Adipose tissue (tissue), 3 donors: ENCODE data around the gene APOA5. TPM values are rescaled to one million over a fixed set of nuclear protein-coding genes. Genes with fewer than 3 reads are reported as not detected.
"Not testable (repeated sequence)": the region's sequence is repeated elsewhere in the genome, so short reads cannot be mapped to it uniquely, and the experiment has no call there.

ENCODE experiments used
- H3K27ac ChIP-seq: one replicate; pipeline ENCODE4 v1.5.1; 2013; ENCODE audit warnings: low read depth, low read length
- WGBS, 3 donors: extraction: QIAGEN DNeasy Blood & Tissue Kit; methylation state at CpG; one replicate each; pipeline ENCODE4 v1.1.7; 2013; 5-methylcytosine and 5-hydroxymethylcytosine counted together
- polyA plus RNA-seq, 3 donors: library from polyadenylated mRNA; stranded (reverse); fragments of 200-250 nt; gene quantifications; one replicate each; pipeline ENCODE4 v1.2.3, GENCODE V29; 2013
- donor health status: healthy with polysubstance abuse.
- donor health status: Bipolar disorder and iron deficiency.
- donor health status: healthy.

Gene APOA5, protein sequence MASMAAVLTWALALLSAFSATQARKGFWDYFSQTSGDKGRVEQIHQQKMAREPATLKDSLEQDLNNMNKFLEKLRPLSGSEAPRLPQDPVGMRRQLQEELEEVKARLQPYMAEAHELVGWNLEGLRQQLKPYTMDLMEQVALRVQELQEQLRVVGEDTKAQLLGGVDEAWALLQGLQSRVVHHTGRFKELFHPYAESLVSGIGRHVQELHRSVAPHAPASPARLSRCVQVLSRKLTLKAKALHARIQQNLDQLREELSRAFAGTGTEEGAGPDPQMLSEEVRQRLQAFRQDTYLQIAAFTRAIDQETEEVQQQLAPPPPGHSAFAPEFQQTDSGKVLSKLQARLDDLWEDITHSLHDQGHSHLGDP
- 1 to 10 TPM in 1 of 3 donors, not detected in 2; 4.7 TPM for polyA plus RNA-seq

DNA sequence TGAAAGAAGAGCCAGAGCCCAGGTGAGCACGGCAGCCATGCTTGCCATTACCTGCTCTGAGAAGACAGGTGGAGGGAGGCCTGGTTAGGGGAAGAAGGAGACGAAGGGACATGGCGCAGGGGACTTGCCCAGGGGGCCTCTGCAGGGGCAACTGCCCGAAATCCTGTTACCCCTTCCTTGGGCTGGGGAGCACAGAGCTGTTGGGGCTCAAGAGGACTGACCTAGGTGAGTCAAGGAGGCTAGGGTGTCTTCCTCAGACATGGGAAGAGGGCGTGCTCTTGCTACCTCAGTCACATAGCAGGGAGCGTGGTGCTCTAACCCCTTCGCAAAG is at the start of gene APOA5:
TSS of gene APOA5 (minus strand) at position 67 of the 331 bp plus-strand sequence. CDS start at position 48, 19 bp downstream.
- WGBS, 3 donors, result 88 to 93% (median 90%) methylated on average over 7 of the region's 7 CpGs
- no peak within 1 kb of the TSS for H3K27ac ChIP-seq

DNA sequence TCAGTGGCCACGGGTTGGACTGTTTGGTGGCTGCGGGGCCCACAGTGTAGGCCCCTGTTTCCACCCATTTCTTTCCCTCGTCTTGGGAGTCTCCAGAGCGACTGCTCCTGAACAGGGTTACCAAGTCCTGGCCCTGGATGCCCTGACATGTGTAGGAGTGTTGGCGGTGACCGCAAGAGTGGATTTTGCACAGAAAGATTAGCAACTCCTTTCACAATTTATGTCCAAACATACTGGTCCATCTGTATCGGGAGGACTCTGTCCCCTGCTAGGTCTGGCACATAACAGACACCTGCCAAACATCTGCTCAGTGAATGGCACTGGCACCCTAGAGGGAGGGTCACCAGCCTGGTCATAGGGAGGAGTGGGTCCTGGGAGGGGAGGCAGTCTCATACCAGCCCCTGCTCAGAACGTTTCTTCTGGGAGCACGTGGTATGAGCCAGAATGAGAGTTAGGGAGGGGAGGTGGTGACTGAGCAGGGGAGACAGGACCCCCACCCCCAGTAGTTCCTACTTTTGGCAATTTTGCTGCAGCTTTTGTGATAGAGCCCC is 49.1 kb upstream of the APOA5 start:
- H3K27ac ChIP-seq, result no peak overlapping the region
- whole genome bisulfite sequencing, 3 donors, result 73 to 79% (median 75%) methylated on average over 9 of the region's 9 CpGs

DNA sequence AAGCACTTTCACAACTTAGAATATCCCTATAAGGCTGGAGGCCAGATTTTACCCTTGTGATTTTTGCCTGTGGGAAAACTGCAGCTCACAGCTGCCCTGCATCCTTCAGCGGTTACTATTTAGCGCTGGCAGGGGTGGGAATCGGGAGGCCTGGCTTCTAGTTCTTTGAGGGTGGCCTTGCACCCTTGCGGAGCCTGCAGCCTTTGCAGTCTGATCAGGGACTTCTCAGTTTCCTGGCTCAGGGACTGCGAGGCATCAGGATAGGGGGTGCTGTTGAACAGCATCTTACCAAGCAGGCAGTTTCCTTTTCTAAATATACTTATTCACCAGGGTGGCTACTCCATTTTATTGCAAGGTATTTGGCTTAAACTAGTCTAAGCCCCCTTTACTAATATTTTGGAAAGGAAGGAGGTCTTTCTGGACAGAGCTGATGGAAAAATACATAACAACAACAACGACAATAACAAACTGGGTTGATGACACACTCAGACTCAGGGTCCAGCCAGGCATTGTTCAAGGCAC is 48.6 kb upstream of the APOA5 start:
- no peak overlapping the region for H3K27ac ChIP-seq
- WGBS, 3 donors, result 33 to 66% (median 51%) methylated on average over 6 of the region's 6 CpGs

DNA sequence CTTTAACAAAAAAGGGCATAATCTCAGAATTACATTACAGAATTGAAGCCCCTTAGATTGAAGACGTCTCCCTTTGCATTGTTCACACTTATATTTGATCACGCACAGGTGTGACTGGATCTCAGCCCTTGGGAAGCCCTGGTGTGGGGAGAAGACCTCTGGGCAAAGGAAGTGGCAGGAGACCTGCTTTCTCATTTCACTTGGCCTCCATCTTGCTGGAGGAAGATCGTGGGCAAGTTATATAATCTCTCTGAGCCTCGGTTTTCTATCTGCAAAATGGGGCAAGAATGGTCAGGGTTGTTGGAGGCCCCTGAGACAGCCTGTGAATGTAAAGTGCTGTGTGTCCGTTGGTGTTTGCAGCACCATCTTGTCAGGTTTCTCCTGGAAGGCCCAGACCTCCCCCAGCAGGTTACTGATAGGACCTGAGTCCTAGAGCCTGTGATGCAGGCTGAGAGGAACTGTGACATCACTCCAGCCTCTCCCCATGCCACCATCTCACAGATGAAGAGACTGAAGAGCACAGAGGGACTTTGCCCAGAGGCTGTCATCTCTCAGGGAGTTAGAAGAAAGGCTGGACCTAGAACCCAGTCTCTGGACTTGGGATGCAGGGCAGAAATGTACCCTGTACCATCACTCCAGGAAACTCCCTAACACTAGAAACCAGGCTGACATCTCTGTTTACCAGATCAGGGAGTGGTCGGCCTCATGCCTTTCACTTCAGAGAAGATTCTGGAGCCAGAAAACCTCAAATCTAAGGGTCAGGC is 46.8 kb upstream of the APOA5 start:
- WGBS, 3 donors, result 89 to 90% (median 89%) methylated on average over 6 of the region's 6 CpGs
- no peak overlapping the region for H3K27ac ChIP-seq

DNA sequence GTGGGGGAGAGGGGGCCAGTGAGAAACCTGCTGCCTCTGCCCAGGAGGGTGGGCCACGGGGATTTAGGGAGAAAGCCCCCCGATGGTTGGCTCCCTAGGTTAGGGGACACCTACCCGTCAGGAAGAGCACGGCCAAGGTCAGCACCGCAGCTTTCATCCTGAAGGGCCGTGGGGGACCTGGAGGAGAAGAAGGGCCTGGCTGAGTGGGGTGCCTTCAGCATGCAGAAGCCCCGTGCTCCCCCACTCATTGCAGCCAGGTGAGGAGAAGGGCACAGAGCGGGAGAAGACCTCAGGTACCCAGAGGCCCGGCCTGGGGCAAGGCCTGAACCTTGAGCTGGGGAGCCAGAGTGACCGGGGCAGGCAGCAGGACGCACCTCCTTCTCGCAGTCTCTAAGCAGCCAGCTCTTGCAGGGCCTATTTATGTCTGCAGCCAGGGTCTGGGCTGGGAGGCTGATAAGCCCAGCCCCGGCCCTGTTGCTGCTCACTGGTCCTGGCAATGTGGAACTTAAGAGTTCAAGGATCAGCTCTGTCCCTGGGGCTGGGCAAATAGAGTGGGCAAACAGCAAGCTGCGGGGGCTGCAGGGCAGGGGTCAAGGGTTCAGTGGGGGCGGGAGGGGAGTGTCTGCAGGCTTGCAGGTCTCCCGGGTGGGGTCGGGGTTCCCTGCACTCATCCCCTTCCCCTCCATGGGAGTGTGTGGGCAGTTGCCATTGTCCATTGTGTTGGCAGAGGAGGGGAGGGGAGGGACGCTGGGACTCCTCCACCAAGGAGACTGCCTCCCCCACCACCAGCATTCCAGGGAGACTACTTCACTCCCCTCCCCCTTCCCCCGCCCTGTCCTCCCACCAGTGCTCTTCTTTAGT is 45.8 kb upstream of the APOA5 start, which contains the start of gene APOA1:
TSS of gene APOA1 (minus strand) at position 392 of the 861 bp plus-strand sequence. CDS start at position 157, 235 bp downstream.
- H3K27ac ChIP-seq, result no peak within 1 kb of the TSS
- 75 to 80% (median 76%) methylated on average over 18 to 19 of the region's 19 CpGs for WGBS, 3 donors

DNA sequence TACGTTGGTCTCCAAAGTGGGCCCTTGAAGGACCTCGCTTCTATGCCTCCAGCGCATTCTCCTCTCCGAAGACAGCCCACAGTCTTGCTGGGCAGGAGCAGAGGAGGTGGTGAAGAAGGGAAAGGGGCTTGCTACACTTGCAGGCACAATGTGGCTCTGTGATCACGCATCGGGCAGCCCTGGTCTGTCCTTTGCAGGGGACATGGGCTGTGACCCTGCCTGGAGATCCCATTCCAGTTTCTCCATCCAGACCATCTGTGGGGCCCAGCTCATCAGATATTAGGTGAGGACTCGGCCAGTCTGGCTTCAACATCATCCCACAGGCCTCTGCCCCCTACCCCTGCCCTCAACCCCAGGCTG is 44.9 kb upstream of the APOA5 start:
- WGBS, 3 donors, result 85 to 92% (median 91%) methylated on average over 7 of the region's 7 CpGs
- H3K27ac ChIP-seq, result no peak overlapping the region

DNA sequence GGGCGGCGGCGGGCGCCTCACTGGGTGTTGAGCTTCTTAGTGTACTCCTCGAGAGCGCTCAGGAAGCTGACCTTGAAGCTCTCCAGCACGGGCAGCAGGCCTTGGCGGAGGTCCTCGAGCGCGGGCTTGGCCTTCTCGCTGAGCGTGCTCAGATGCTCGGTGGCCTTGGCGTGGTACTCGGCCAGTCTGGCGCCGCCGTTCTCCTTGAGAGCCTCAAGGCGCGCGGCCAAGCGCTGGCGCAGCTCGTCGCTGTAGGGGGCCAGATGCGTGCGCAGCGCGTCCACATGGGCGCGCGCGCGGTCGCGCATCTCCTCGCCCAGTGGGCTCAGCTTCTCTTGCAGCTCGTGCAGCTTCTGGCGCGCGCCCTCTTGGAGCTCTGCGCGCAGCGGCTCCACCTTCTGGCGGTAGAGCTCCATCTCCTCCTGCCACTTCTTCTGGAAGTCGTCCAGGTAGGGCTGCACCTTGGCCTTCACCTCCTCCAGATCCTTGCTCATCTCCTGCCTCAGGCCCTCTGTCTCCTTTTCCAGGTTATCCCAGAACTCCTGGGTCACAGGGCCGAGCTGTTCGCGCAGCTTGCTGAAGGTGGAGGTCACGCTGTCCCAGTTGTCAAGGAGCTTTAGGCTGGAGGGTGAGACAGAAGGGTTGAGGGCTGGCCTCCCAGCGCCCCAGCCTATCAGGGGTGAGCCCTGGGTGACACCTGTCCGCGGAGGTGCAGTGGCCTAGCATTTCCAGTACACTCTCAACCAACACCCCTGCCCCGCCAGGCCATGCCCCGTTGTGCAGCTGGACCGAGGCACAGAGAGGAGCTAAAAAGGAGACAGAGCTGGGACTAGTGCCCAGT is 44.3 kb upstream of the APOA5 start:
- WGBS, 3 donors, result 12% methylated on average over 57 of the region's 57 CpGs
- H3K27ac ChIP-seq, result no peak overlapping the region

DNA sequence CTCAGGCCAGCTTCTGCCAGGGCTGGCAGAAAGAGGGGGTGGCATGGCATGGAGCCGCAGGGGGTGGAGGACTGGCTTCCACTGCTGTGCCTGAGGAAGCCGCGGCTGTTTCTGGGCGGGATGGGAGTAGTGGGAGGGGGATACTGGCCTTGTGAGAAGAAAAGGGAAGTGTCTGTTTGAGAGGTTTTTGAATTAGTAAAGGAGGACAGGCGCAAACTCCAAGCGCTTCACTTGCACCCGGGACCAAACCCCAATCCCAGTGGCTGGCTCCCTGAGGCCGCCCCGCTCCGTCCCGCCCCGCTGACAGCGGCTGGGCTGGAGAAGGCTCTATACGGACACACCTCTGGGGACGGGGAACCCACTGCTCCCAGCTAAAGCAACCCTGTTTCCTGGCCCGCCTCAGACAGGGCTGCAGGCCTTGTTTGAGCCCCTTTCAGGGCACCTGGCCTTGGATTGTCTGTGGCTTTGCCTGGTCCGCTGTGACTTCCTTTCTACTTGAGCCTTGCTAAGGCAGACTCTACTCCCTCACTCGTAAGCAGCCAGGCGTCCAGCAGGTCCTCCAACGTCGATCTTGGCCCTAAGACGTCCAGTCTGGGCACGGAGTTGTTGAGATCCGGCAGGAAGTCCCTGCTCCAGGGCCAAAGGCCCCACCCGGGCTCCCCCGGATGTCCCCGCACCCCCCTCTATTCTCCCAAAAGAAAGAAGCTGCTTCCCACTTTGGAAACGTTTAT is 43.5 kb upstream of the APOA5 start:
- no peak overlapping the region for H3K27ac ChIP-seq
- 26 to 54% (median 32%) methylated on average over 28 of the region's 28 CpGs for WGBS, 3 donors

DNA sequence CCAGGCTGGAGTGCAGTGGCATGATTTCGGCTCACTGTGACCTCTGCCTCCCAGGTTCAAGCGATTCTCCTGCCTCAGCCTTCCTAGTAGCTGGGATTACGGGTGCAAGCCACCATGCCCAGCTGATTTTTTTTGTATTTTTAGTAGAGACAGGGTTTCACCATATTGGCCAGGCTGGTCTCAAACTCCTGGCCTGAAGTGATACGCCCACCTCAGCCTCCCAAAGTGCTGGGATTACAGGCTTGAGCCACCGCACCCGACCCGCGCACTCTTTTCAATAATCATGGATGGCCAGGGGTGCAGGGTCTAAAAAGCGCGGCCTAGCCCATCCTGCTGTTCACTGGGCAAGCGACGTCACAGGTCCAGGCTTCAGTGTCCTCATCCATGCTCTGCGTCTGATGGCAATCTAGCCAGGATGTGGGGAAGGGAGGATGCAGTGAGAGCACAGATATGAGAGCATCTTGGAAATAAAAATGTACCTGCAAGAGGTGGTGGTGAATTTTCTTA is 42.9 kb upstream of the APOA5 start:
- WGBS, 3 donors, result 75 to 85% (median 75%) methylated on average over 13 of the region's 13 CpGs
- not testable (repeated sequence) for H3K27ac ChIP-seq

DNA sequence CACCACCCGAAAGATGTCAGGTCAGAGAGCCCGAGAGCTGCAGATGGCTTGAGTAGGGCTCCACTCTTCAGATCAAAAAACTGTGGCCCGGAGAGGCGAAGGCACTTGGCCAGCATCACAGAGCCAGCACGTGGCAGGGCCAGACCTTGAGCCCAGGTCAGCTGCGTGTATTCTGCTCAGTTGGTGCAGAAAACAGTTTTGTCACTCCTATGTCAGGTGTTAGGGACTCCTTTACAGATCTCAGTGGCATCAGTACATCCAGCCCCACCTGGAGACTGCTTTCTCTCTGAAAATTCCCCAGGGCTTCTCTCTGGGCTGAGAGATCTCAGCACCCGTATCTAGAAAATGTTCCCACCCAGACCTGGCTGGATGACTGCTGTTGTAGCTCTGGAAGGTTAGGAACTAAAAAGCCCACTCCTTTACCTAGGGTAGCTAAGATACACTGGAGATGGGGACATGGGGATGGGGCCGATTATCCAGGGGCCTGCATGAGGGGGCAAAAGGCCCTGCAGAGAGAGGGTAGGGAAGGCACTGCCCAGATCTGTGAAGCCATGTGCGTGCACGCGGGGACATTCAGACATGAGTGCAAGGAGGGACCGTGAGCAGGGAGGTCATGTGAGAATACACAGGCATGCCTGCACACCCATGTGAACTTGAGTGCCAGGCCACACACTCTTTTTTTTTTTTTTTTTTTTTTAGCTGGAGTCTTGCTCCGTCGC is 42.3 kb upstream of the APOA5 start:
- 71 to 95% (median 91%) methylated on average over 12 to 14 of the region's 14 CpGs for WGBS, 3 donors
- H3K27ac ChIP-seq, result no peak overlapping the region

DNA sequence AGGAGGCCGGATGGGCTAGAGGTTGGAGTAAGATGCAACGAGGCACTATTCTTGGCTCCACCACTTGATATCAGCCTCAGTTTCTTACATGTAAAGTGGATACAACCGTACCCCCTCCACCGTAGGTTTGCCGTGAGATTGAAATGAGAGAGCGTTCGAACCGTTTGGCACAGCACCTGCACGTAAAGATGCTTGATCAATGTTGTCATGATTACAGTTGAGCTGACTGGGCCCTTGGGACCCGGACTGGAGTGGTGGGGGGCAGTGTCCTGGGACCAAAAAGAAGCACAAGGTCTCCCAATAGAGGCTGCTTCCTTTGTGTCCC is 41.8 kb upstream of the APOA5 start:
- WGBS, 3 donors, result 93 to 95% (median 94%) methylated on average over 10 of the region's 10 CpGs
- H3K27ac ChIP-seq, result no peak overlapping the region

DNA sequence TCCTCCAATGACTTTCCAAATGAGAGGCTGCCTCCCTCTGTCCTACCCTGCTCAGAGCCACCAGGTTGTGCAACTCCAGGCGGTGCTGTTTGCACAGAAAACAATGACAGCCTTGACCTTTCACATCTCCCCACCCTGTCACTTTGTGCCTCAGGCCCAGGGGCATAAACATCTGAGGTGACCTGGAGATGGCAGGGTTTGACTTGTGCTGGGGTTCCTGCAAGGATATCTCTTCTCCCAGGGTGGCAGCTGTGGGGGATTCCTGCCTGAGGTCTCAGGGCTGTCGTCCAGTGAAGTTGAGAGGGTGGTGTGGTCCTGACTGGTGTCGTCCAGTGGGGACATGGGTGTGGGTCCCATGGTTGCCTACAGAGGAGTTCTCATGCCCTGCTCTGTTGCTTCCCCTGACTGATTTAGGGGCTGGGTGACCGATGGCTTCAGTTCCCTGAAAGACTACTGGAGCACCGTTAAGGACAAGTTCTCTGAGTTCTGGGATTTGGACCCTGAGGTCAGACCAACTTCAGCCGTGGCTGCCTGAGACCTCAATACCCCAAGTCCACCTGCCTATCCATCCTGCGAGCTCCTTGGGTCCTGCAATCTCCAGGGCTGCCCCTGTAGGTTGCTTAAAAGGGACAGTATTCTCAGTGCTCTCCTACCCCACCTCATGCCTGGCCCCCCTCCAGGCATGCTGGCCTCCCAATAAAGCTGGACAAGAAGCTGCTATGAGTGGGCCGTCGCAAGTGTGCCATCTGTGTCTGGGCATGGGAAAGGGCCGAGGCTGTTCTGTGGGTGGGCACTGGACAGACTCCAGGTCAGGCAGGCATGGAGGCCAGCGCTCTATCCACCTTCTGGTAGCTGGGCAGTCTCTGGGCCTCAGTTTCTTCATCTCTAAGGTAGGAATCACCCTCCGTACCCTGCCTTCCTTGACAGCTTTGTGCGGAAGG is 40.9 kb upstream of the APOA5 start:
- H3K27ac ChIP-seq, result no peak overlapping the region
- 80 to 83% (median 82%) methylated on average over 12 to 13 of the region's 13 CpGs for WGBS, 3 donors

DNA sequence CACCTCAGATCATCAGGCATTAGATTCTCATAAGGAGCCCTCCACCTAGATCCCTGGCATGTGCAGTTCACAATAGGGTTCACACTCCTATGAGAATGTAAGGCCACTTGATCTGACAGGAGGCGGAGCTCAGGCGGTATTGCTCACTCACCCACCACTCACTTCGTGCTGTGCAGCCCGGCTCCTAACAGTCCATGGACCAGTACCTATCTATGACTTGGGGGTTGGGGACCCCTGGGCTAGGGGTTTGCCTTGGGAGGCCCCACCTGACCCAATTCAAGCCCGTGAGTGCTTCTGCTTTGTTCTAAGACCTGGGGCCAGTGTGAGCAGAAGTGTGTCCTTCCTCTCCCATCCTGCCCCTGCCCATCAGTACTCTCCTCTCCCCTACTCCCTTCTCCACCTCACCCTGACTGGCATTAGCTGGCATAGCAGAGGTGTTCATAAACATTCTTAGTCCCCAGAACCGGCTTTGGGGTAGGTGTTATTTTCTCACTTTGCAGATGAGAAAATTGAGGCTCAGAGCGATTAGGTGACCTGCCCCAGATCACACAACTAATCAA is 40.2 kb upstream of the APOA5 start:
- 87 to 97% (median 96%) methylated on average over 7 of the region's 7 CpGs for WGBS, 3 donors
- no peak overlapping the region for H3K27ac ChIP-seq

DNA sequence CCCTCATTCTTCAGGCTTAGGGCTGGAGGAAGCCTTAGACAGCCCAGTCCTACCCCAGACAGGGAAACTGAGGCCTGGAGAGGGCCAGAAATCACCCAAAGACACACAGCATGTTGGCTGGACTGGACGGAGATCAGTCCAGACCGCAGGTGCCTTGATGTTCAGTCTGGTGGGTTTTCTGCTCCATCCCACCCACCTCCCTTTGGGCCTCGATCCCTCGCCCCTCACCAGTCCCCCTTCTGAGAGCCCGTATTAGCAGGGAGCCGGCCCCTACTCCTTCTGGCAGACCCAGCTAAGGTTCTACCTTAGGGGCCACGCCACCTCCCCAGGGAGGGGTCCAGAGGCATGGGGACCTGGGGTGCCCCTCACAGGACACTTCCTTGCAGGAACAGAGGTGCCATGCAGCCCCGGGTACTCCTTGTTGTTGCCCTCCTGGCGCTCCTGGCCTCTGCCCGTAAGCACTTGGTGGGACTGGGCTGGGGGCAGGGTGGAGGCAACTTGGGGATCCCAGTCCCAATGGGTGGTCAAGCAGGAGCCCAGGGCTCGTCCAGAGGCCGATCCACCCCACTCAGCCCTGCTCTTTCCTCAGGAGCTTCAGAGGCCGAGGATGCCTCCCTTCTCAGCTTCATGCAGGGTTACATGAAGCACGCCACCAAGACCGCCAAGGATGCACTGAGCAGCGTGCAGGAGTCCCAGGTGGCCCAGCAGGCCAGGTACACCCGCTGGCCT is 38.7 kb upstream of the APOA5 start:
- WGBS, 3 donors, result 90 to 96% (median 93%) methylated on average over 17 of the region's 17 CpGs
- H3K27ac ChIP-seq, result no peak overlapping the region
